ENCODE data around the gene CD74.
"Not testable (repeated sequence)": the region's sequence is repeated elsewhere in the genome, so short reads cannot be mapped to it uniquely, and the experiment has no call there.

The CD74 gene

GRCh38 chr5:150412319-150413175 is at the start of gene CD74:
CD74 (minus strand) TSS chr5:150412910; CDS start chr5:150412749, 161 bp downstream.
- peak; percentile 78 to 80 for DNase-seq (ENCODE audit: low read depth in 2 of 2)

- no peak for DNase-seq (ENCODE audit: low read depth in 2 of 2)
Observed at GRCh38 chr5:150461231-150461630, 48.5 kb upstream of the CD74 start.

- no peak for DNase-seq (ENCODE audit: low read depth in 2 of 2)
Observed at GRCh38 chr5:150460781-150461180, 48.1 kb upstream of the CD74 start.

- peak; percentile 69 to 89 for DNase-seq (ENCODE audit: low read depth in 2 of 2)
Observed at GRCh38 chr5:150458802-150459557, 46.3 kb upstream of the CD74 start.

GRCh38 chr5:150457562-150458240 is 45.0 kb upstream of the CD74 start:
- no peak for DNase-seq (ENCODE audit: low read depth in 2 of 2)

- DNase-seq (ENCODE audit: low read depth in 2 of 2), result no peak
Observed at GRCh38 chr5:150457121-150457520, 44.4 kb upstream of the CD74 start.

GRCh38 chr5:150454492-150455229 is 42.0 kb upstream of the CD74 start:
- DNase-seq (ENCODE audit: low read depth in 2 of 2), result no peak

GRCh38 chr5:150454027-150454426 is 41.3 kb upstream of the CD74 start:
- not testable (repeated sequence) for DNase-seq (ENCODE audit: low read depth in 2 of 2)

- no peak for DNase-seq (ENCODE audit: low read depth in 2 of 2)
Observed at GRCh38 chr5:150452914-150453313, 40.2 kb upstream of the CD74 start.

GRCh38 chr5:150451594-150451993 is 38.9 kb upstream of the CD74 start:
- DNase-seq (ENCODE audit: low read depth in 2 of 2), result no peak

- peak; percentile 80 to 91 for DNase-seq (ENCODE audit: low read depth in 2 of 2)
Observed at GRCh38 chr5:150449517-150450339, 37.0 kb upstream of the CD74 start, which contains the start of gene RPS14. RPS14 (minus strand) TSS chr5:150449739; CDS start chr5:150447733, 2,006 bp downstream.

- DNase-seq (ENCODE audit: low read depth in 2 of 2), result no peak
Observed at GRCh38 chr5:150448952-150449516, 36.3 kb upstream of the CD74 start.

GRCh38 chr5:150448334-150448733 is 35.6 kb upstream of the CD74 start:
- DNase-seq (ENCODE audit: low read depth in 2 of 2), result no peak

- no peak for DNase-seq (ENCODE audit: low read depth in 2 of 2)
Observed at GRCh38 chr5:150447188-150447587, 34.5 kb upstream of the CD74 start.

- no peak for DNase-seq (ENCODE audit: low read depth in 2 of 2)
Observed at GRCh38 chr5:150446583-150446982, 33.9 kb upstream of the CD74 start.

GRCh38 chr5:150446088-150446487 is 33.4 kb upstream of the CD74 start:
- DNase-seq (ENCODE audit: low read depth in 2 of 2), result no peak

- DNase-seq (ENCODE audit: low read depth in 2 of 2), result no peak
Observed at GRCh38 chr5:150444770-150445169, 32.1 kb upstream of the CD74 start.

- no peak for DNase-seq (ENCODE audit: low read depth in 2 of 2)
Observed at GRCh38 chr5:150443242-150444075, 30.7 kb upstream of the CD74 start.

- DNase-seq (ENCODE audit: low read depth in 2 of 2), result no peak
Observed at GRCh38 chr5:150442699-150443080, 30.0 kb upstream of the CD74 start.
